K562 (cell line): ENCODE results near the gene LILRB3. TPM values are rescaled to one million over a fixed set of nuclear protein-coding genes. Genes with fewer than 3 reads are reported as not detected.
"Not testable (repeated sequence)": the region's sequence is repeated elsewhere in the genome, so short reads cannot be mapped to it uniquely, and the experiment has no call there.

Experiments
- ATAC-seq: fragments of 200-7000 bp; cut with Tn5 transposase; 3 replicates; pipeline ENCODE4 v1.9.1; 2020; ENCODE audit warnings: moderate library complexity
- BruUV-seq: library from RNA; stranded (reverse); fragments of 400-500 nt; replicated peaks from 2 replicates; lab custom pipeline; 2021; lab: Mats Ljungman, UMichigan
- CTCF ChIA-PET: fragments of 300-600 bp; formaldehyde crosslinking; extraction: SDS; loops from one replicate; lab custom pipeline; 2021; ENCODE audit warnings: low intra/inter-chr PET ratio; lab: Yijun Ruan, JAX
- POLR2A ChIA-PET: fragments of 300-600, 350-650 bp; sonication (Branson Sonifier 250); formaldehyde crosslinking; extraction: SDS; loops from one replicate; lab custom pipeline; 2021; ENCODE audit warnings: antibody characterized with exemption, inconsistent platforms; lab: Yijun Ruan, JAX
- DNase-seq, 4 experiments: peaks; one replicate each; pipeline versions ENCODE4 v3.0.0 to v3.0.0-alpha.2; 2011 to 2018; ENCODE audit warnings: low spot score in 3 of 4, mixed read lengths in 3 of 4; ENCODE audit errors: extremely low read depth in 1 of 4
- FAIRE-seq: peaks from 2 replicates; lab custom pipeline; 2011; peaks lifted over from hg19 to GRCh38; lab: Jason Lieb, UNC
- H2AFZ ChIP-seq: 2 replicates; pipeline ENCODE4 v1.6.0; 2011; ENCODE audit warnings: low read depth, low read length, control low read depth, inconsistent platforms
- H3K27ac ChIP-seq: fragments of 200-600 bp; 3 replicates; pipeline ENCODE4 v1.8.0; 2011; ENCODE audit warnings: low read depth, mild to moderate bottlenecking, control low read depth, inconsistent platforms, low read length, moderate library complexity, mixed read lengths; ENCODE audit errors: extremely low read depth
- H3K27me3 ChIP-seq, 2 experiments: fragments of 300-600 bp in 1 of 2; 2 replicates in 1 of 2; 3 replicates in 1 of 2; pipeline versions ENCODE4 v1.6.0 to v1.8.0; 2011; ENCODE audit warnings: inconsistent platforms in 2 of 2, low read length in 2 of 2, mild to moderate bottlenecking in 1 of 2, mixed read lengths in 1 of 2, moderate library complexity in 1 of 2; ENCODE audit not compliant: control insufficient read depth in 2 of 2, insufficient read depth in 2 of 2
- H3K36me3 ChIP-seq: fragments of 300-600 bp; 3 replicates; pipeline ENCODE4 v1.8.0; 2011; ENCODE audit warnings: mild to moderate bottlenecking, low read length, inconsistent platforms; ENCODE audit not compliant: control insufficient read depth, insufficient read depth
- H3K4me1 ChIP-seq, 2 experiments: fragments of 200-600 bp in 1 of 2; replicated peaks in 1 of 2; 2 replicates in 1 of 2; 3 replicates in 1 of 2; pipeline versions ENCODE4 v1.5.1 to v1.8.0; 2011; ENCODE audit warnings: inconsistent platforms in 2 of 2, low read length in 2 of 2, mild to moderate bottlenecking in 1 of 2, mixed read lengths in 1 of 2, moderate library complexity in 1 of 2; ENCODE audit not compliant: control insufficient read depth in 2 of 2, insufficient read depth in 2 of 2
- H3K4me2 ChIP-seq: 2 replicates; pipeline ENCODE4 v1.6.1; 2011; ENCODE audit warnings: low read length, control low read depth, inconsistent platforms, mixed read lengths; ENCODE audit not compliant: insufficient read depth
- H3K4me3 ChIP-seq: fragments of 200-600 bp; sonication (generic), shearing (Covaris generic); 2 replicates; pipeline ENCODE4 v1.5.1; 2016; ENCODE audit warnings: control low read depth, inconsistent platforms
- H3K79me2 ChIP-seq: fragments of 200-600 bp; 3 replicates; pipeline ENCODE4 v1.8.0; 2011; ENCODE audit warnings: low read length, inconsistent platforms; ENCODE audit not compliant: control insufficient read depth, insufficient read depth
- H3K9ac ChIP-seq, 2 experiments: 2 replicates each; pipeline versions ENCODE4 v1.6.0 to v1.6.1; 2011; ENCODE audit warnings: low read depth in 2 of 2, low read length in 2 of 2, control low read depth in 1 of 2, inconsistent platforms in 1 of 2, mild to moderate bottlenecking in 1 of 2, mixed read lengths in 1 of 2; ENCODE audit not compliant: insufficient read depth in 1 of 2
- H3K9me1 ChIP-seq: one replicate; pipeline ENCODE4 v1.6.0; 2011; ENCODE audit warnings: inconsistent platforms, mild to moderate bottlenecking, low read length, moderate library complexity; ENCODE audit not compliant: control insufficient read depth, insufficient read depth
- H3K9me3 ChIP-seq: replicated peaks from 2 replicates; pipeline ENCODE4 v1.5.1; 2011; ENCODE audit warnings: low read depth, low read length, inconsistent platforms; ENCODE audit not compliant: control insufficient read depth, insufficient read depth
- H4K20me1 ChIP-seq: replicated peaks from 2 replicates; pipeline ENCODE4 v1.6.1; 2011; ENCODE audit warnings: low read length, inconsistent platforms, mixed read lengths; ENCODE audit not compliant: control insufficient read depth, insufficient read depth
- EGR1 ChIP-seq: fragments of 450-650 bp; conservative IDR thresholded peaks from 2 replicates; pipeline ENCODE4 v1.6.1; 2017; ENCODE audit warnings: mild to moderate bottlenecking
- WGBS: fragments of 100-300 bp; shearing (Covaris generic); methylation state at CpG from one replicate; pipeline ENCODE4 v1.1.6; 2016; ENCODE audit warnings: low coverage, mixed read lengths; ENCODE audit not compliant: insufficient coverage; ENCODE audit errors: missing lambda C conversion rate; 5-methylcytosine and 5-hydroxymethylcytosine counted together
- in situ Hi-C: fragments of 300-500 bp; cut with MboI; formaldehyde crosslinking; loops from 4 replicates; pipeline ENCODE4 v1.15.0; 2018; ENCODE audit warnings: inconsistent platforms, mixed read lengths
- intact Hi-C: fragments of 100-400 bp; cut with micrococcal nuclease; formaldehyde crosslinking; loops from 2 replicates; pipeline ENCODE4 v1.14.2; 2022
- polyA plus RNA-seq, 8 experiments: library from polyadenylated mRNA; depleted of rRNA in 4 of 8; stranded (reverse) in 5 of 8; unstranded in 3 of 8; fragments of >200 nt; fragmentation: Nextera tagmentation in 2 of 8; fragmentation: Illumina TruSeq in 1 of 8; extraction: Ambion mirVana in 2 of 8; extraction: Trizol in 1 of 8; gene quantifications; 2 replicates each; pipeline versions ENCODE4 v1.2.1 to v1.2.3, GENCODE V29; 2011 to 2014; ENCODE audit warnings: inconsistent platforms in 1 of 8, missing spikeins in 1 of 8
- total RNA-seq, 7 experiments: library from RNA; depleted of rRNA in 6 of 7; stranded (reverse); fragments of >200 nt in 6 of 7; fragmentation: Illumina TruSeq in 2 of 7; extraction: Trizol in 2 of 7; gene quantifications; 2 replicates each; pipeline versions ENCODE4 v1.2.1 to v1.2.3, GENCODE V29; 2011 to 2021; ENCODE audit warnings: low replicate concordance in 1 of 7

LILRB3 gene
- total and polyA plus RNA-seq, 9 of the 15 experiments (the other 6 are each of a cell fraction or from before 2014, with no cell fraction given), result 0.01 to 0.09 TPM; not detected in 7

- intact Hi-C loops, H3K36me3 ChIP-seq, H3K4me2 ChIP-seq, H4K20me1 ChIP-seq, H3K9me3 ChIP-seq, DNase-seq, FAIRE-seq, H3K4me3 ChIP-seq, ATAC-seq, H3K9me1 ChIP-seq, H3K9ac ChIP-seq, H3K27ac ChIP-seq, H3K79me2 ChIP-seq, BruUV-seq, H2AFZ ChIP-seq, CTCF ChIA-PET: not testable (repeated sequence)
- Histone ChIP-seq H3K4me1 (peaks cover 0 to 12% of the 10 kb centered on the region in 2 experiments; a peak in 2 of 5 replicates), H3K27me3 (peaks cover 10 to 12% of the 10 kb centered on the region in 2 experiments)
- in situ Hi-C loops, result loop anchor here (5.0 kb wide), 1 partner anchor 62 kb away; no protein-coding TSS in a partner anchor
- 10% methylated on average over 9 of the region's 10 CpGs for WGBS
- POLR2A ChIA-PET, result interaction anchor here (1.1 kb wide), 1 partner anchor 23 kb away, joined by 6 read pairs; no protein-coding TSS in a partner anchor
- TF ChIP-seq EGR1, result peak; percentile 71
Observed at GRCh38 chr19:54224619-54225018, 1.8 kb upstream of the LILRB3 start.

DNA sequence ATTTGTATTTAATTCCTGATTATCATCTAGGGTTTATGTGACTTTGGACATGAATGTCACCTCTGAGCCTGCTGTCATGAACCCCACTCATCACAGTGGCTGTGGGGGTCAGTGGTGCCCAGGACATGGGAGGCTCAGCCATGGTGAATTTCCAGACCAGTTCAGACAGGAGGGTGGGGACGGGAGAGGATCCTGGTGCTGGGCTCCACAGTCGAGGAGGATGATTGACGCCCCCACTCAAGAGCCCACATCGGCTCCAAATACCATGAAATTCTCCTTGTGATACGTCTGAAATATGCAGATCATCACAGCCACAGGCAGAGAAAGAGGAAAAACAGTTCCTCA lies 1.1 kb upstream of the LILRB3 start:
- H4K20me1 ChIP-seq, H3K4me3 ChIP-seq, H2AFZ ChIP-seq, H3K27me3 ChIP-seq, BruUV-seq, H3K9ac ChIP-seq, DNase-seq, H3K79me2 ChIP-seq, ATAC-seq, H3K4me2 ChIP-seq, H3K9me1 ChIP-seq, H3K36me3 ChIP-seq, in situ Hi-C loops, CTCF ChIA-PET, H3K9me3 ChIP-seq, H3K27ac ChIP-seq, FAIRE-seq: not testable (repeated sequence)
- H3K4me1 ChIP-seq, result peaks cover 0 to 17% of the 10 kb centered on the region in 2 experiments; a peak in 2 of 5 replicates
- WGBS, result 2% methylated on average over 5 of the region's 5 CpGs
- intact Hi-C loops, result loop anchor here (2.0 kb wide), 1 partner anchor 13 kb away; no protein-coding TSS in a partner anchor
- POLR2A ChIA-PET, result interaction anchor here (0.8 to 1.9 kb wide), 2 partner anchors 13 to 87 kb away, joined by 3 to 6 read pairs; no protein-coding TSS in a partner anchor

DNA sequence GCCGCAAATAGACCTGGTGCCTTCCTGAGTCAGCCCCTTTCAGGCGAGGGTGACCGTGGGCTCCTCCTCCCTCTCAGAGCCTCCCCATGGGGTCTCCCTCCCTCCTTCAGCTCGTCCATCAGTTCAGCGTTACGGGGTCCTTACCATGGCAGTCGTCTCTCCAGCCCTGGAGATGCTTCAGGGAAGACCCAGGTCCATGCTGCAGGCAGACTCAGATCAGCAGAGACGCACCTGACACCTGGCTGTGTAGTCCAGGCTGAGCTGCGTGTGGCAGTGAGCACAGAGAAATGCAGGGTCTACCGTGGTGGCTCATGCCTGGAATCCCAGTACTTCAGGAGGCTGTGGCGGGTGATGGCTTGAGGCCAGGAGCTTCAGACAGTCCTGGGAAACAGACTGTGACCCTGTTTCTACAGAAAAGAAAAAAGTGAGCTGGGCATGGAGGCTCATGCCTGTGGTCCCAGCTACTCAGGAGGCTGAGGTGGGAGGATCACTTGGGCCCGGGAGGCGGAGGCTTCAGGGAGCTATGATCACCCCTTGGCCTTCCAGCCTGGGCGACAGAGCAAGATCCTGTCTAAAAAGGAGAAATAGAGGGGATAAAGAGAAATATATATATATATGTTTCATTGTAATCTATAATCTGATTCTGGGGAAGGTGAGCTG lies 600 bp upstream of the LILRB3 start:
- CTCF ChIA-PET, in situ Hi-C loops, H3K79me2 ChIP-seq, H2AFZ ChIP-seq, H3K9ac ChIP-seq, H3K4me3 ChIP-seq, H3K36me3 ChIP-seq, H3K9me3 ChIP-seq, DNase-seq, H3K27ac ChIP-seq, H4K20me1 ChIP-seq, H3K9me1 ChIP-seq, FAIRE-seq, BruUV-seq, H3K4me2 ChIP-seq, H3K27me3 ChIP-seq: not testable (repeated sequence)
- intact Hi-C loops, result loop anchor here (2.0 kb wide), 1 partner anchor 13 kb away; no protein-coding TSS in a partner anchor
- POLR2A ChIA-PET, result interaction anchor here (0.8 to 1.9 kb wide), 2 partner anchors 13 to 86 kb away, joined by 3 to 6 read pairs; no protein-coding TSS in a partner anchor
- ATAC-seq, result peak; percentile 20
- WGBS, result 5% methylated on average over 14 of the region's 14 CpGs
- peaks cover 0 to 17% of the 10 kb centered on the region in 2 experiments; a peak in 2 of 5 replicates for H3K4me1 ChIP-seq
